DMS53 treated with DMSO at 0.1 percent for 48 hours (cell line): ENCODE results near the gene C22orf39.

Experiments used
- DNase-seq: peaks from one replicate; lab custom pipeline; 2025; ENCODE audit not compliant: unreplicated experiment; lab: John Stamatoyannopoulos, UW

C22orf39 gene

DNA sequence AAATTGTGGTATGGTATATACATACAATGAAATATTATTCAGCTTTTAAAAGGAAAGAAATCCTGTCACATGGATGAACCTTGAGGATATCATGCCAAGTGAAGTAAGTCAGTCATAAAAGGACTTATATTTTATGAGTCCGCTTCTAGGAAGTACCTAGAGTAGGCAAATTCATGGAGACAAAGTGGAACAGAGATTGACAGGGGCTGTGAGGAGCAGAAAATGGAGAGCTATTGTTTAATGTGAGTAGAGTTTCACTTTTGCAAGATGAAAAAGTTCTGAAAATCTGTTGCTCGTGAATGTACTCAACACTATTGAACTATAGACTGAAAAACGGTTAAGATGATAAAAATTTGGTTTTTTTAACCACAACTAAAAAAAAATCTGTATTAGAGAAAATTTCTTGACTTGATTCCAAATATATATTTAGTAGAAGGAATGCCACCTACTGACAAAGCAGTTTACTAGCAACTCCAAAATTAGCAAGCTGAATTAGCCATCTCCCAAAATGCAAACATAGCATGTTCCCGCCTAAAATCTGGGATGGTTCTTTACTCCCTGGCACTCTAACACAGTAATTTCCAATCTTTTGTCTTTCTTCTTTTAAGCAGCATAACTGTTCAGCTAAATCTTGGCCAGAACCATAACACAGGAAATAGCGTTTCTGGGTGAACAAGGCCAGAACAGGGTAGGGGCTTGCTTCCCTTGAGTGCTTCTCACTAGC, 30.0 kb upstream of the C22orf39 start:
- no peak for DNase-seq

DNA sequence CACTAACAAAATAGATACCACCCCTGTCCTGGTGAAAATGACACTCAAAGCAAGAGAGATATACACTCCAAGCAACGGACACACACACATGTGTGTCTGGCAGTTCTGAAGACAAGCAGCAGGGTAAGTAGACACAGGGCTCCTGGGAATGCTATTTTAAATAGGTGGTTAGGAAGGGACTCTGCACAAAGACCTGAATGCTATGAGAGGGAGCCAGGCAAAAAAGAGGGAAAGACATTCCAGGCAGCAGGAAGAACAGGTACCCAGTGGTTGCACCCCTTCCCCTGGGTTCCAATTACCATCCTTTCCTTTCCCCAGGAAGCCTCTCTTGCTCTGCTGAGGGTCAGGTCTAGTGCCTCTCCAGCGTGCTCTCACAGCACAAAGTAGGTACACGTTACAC, 28.5 kb upstream of the C22orf39 start:
- DNase-seq: no peak

DNA sequence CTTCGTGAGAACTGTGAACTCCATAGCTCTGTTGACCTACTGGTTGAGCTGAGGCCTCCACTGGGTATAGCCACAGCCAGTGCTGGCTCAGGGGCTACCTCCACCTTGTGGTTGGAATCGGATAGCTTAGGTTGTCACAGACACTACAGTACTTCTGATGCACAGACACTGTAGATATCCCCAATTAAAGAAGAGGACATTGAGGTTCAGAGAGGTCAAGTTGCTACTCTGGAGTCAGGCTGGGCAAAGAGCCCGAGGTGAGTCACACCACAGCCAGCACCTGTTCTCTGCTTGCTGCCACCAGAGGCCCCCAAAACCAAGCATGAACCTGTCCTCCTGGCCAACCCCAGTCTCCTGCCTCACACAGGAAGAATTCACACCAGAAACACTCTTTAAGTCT, 26.1 kb upstream of the C22orf39 start:
- no peak for DNase-seq

DNA sequence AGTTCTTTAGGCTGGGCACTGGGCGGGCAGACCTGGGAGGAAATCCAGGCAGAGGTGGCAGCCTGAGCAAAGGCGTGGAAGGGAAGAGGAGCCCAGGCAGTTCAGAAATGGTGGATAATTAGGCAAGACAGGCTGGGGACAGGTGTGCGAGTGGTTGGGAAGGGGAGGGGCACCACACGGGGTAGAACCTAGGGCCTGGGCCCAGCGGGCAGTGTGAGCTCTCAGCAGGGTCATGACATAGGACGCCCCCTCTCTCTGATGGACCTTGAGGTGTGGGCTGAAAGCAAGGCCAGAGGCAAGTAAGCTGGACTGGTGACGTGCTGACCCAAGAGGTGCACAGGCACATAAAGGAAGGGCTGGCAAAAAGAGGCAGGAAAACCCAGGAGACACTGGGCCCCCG, 24.7 kb upstream of the C22orf39 start:
- DNase-seq: no peak

DNA sequence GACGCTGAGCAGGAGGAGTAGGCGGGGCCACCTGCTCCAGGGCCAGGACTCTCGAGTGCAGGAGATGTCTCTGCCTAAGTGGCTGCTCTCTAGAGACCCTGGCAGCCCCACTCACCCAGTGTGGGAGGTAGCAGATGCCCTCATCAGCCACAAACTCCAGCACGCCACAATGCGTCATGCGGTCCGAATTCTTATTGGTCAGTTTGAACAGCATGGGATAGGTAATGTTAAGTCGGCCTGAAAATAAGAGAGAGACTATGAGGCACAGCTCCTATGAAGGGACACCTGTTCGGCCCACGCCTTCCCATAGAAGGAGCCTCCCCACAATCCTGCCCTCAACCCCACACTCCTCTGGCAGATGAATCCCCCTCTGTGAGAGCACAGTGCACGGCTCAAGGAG, 24.1 kb upstream of the C22orf39 start:
- DNase-seq: no peak

DNA sequence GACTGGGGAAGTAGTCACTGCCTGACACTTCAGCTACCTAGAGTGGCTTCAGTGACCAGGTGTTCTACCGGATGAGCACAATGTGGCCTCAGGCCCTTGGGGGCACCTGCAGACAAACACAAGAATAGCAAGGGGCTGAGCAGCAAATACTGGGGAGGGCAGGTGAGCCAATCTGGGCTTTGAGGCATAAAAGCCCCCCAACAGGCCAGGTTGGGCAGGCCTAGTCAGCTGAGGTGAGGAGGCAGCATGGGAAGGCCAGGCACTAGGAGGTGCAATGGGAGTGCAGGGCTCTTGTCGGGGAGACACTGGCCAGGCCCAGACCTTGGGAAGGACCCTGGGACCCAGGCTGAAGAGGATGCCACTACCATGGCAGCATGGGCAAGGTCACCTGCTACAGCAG, 22.5 kb upstream of the C22orf39 start:
- no peak for DNase-seq

DNA sequence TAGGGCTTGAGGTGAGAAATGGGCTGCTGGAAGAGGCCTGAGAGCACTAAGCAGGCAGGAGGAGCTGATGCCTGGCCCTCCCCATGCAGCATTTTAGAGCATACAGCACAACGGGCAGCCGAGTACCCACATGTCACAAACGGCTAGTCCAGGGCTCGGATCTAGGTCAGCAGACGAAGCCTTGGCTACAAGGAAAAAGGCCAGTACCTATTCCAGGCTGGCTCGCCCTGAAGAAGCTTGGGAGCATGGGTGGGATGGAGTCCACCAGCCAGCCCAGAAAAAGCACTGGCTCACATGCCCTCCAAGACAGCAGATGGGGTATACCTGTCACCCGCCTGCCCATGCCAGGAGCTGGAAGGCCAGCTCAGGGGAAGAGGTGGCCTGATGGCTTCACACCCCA, 21.9 kb upstream of the C22orf39 start:
- no peak for DNase-seq

DNA sequence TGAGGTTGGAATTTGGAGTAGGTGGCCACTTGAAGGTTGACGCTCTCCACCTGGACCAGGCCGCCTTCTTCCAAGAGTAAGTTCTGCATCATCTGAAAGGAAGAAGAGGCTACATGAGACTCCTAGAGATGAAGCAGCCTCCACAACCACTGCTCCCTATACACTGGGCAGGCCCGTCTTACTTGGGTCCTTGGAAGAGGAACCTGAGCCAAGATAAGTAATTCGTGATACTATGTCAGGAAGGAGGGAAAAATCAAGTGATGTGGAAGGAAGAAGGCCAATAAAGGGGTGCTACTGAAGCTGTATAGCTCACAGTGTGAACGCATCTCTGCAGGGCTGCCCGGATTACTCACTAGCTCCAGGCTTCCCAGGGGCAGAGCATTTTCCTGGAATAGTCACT, 20.4 kb upstream of the C22orf39 start:
- no peak for DNase-seq

DNA sequence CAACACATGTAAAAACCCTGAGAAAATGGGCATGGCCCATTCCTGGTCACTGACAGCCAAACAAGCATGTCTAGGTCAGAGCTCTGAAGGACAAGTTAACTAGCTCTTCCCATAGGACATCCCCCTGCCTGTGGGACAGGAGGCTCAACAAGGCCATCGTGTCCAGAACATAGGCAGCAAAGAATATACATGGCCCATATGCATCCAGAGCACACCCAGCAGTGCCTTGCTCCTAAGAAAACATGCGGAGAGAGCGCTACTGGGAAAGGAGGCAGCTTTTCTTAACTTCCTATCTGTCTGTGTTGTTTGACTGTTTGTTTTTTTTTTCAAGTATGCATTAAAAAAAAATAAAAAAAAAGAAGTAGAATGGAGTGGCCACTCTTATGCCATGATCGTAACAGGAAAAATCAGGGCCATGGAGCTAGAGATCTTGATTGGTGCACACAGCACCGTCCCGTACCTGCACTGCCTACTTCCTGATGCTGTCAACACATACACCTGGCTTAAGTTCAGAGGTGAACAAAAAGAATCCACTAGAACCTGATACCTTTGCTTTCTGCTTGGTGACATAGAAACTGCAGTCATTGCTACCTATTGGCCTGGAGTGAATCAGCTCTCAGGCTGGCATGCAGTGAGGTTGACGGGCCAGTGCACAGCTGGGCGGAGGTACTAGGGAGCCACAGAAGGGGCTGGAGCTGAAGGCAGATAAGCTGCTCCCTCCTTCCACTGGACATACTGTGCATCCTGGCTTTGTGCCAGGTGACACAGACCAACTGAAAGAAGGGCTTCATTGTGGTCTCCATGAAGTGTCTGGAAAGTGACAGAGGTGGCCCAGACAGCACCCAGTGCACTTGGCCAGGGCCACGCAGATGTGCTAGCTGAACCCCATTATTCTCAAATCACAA, 19.6 kb upstream of the C22orf39 start:
- DNase-seq: no peak

DNA sequence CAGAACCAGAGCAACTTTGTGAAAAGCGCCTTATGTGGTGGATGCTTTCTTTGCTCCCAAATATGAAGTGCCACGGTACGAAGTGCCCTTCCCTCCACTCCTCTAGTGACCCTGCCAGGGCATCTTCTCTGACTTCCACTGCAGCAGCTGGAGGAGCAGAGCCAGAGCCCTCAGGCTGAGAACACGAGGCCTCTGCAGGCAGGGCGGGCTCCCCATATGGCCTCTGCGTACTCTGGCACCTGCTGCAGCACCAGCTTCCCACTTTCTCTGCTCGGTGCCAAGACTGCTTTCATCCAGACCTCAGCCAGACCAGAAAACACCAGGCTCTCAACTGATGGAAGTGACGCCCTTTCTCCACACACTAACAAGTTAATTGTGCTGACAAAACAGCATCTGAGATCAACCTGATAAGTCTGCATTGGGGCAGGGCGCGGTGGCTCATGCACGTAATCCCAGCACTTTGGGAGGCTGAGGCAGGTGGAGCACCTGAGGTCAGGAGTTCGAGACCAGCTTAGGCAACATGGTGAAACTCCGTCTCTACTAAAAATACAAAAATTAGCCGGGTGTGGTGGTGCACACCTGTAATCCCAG, 18.7 kb upstream of the C22orf39 start:
- DNase-seq: no peak

DNA sequence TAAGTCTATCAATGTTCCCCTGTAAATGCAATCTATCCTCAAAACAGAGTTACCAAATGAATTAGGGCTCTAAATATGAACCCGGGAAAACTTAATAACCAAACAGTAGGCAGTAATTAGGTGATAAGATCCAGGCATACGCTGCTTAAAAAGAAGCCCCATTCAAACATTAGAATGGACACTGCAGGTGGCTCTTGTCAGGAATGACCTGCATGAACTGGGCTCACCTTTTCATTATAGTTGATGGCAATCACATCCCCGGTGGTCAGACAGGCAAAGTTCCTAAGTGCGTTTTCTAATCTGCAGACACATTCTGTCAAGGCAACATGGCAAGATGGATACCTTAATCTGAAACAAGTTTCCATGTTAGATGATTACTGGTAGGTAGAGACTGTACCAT, 17.5 kb upstream of the C22orf39 start:
- DNase-seq: no peak

DNA sequence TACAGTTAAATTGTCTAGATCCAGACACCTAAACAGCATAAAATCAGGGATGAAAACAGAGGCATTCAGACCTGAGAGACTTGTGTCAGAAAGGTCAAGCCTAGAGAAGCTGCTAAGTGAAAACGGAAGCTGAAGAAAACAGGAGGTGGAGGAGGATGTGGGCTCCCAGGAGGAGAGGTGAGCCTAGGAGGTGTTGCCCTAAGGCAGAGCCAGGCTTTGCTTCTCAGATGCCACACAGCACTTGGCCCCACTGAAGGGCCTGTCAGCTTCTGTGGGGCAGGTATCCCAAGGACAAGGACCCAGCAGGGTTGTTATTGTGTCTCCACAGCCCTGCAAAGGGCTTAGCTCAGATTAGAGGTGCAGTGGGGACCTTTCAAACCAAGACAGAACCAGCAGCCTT, 17.0 kb upstream of the C22orf39 start:
- no peak for DNase-seq

DNA sequence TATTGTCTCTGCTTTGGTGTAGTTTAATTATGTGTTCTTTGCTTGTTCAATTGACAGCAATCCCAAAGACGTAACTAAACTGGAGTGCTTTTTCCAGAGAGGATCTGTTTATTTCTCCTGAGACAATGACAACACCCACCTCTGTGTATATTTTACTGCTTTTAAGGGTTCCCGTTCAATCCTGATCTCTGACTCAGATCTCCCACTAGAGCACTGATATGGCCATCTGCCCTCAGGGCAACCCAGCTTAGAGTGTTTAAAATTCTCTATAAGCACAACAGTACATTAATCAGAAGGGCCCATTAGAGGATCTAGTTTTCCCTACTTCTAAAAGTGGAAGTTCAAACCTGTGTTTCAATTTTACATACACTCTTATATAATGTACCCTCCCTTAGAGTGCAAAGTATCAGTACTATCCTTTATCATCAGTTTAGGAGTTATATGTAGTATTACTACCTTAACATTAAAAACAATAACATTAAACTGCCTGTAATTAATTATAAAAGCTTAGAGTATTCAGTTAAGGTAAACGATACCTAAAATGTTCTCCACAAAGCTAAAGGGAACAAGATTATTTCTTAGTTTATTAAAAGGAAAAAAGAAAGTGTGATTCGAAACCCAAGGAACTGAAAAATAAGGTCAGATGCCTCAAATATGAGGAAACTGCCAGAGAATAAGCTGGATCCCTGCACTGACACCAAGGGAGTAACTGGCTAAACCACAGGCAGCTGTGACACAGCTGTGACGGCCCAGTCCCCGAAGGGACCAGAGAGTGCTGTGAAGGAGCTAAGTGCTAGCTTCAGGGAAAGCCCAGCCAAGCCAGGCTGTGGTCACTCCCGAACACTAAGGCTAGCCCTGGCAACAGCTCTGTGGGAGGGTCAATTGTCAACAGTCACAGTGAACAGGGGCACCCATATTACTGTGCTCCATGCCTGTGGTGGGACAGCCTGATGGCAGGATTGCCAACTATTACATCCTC, 16.3 kb upstream of the C22orf39 start:
- no peak for DNase-seq

DNA sequence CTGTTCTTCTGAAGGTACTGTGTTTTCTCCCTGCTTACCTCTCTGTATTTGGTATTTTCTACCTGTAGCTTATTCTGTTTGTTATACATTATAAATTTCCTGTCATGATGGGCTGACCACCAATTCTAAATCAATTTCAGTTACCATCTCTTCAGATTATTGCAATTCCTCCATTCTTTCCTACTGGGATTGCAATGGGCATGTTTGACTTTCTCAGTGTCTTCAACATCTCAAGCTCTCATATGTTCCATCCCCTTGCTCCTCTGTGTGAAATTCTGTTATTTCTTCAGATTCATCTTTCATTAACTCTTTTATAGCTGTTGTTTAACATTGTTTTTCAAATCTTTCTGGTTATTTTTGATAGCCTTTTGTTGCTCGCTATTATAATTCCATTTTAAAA, 15.5 kb upstream of the C22orf39 start:
- no peak for DNase-seq

DNA sequence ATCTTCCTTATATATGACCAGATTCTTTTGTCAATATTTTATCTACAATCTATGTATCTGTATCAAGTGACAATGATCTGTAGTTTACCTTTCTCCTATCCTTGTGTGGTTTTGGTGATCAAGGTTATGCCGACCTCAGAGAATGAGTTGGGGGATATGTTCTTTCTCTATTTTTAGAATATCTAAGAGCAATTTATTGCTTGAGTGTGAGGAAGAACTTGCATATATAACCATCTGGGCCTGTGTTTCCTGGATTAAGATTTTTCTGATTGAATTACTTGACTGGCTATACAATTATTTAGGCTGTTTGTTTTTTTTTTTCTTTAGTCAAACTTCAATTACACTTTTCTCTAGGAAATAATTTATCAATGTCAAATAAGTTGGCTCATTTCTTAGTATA, 14.0 kb upstream of the C22orf39 start:
- no peak for DNase-seq

DNA sequence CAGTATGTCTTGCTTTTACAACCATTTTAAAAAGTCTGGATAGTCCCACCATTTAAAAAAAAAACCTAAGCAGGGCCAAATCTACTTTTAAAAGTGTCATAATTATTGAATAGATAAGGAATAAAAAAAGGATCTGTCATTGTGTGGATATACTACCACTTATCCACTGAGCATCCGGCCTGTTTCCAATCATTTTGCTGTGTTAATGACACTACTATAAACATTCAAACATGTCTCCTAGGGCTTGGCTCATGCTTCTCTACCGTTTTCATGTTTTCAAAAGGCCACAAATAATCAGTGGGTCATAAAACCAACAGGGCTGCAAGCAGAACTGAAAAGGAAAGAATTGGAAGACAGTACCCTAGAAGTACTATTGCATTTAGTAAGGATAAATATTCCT, 12.5 kb upstream of the C22orf39 start:
- DNase-seq: no peak

DNA sequence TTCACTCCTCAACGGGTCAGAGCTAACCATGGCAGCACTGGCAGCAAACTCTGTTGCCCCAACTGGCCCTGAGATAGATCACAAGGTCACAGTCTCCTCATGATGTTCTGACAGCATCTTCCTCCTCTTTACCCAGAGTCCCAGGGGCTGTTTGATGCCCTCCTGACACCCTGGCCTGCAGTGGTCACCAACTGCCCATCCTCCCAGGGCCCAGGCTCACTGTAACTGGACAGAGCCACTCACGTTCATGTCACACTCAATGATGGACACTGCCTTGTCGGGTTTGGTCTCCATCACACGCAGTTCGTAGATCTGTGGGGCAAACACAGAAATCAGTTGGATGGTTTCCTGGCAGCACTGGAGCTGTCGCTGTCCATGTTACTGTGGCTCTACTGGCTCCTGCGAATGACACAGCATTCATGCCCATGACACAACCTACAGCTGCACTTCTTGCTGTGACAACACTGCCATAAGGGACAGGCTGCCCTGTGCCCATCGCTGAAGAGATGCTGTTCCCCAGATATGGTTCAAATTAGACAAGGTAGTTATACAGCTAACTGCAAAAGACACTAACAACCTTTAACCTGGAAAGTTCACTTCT, 10.4 kb upstream of the C22orf39 start:
- DNase-seq: no peak

DNA sequence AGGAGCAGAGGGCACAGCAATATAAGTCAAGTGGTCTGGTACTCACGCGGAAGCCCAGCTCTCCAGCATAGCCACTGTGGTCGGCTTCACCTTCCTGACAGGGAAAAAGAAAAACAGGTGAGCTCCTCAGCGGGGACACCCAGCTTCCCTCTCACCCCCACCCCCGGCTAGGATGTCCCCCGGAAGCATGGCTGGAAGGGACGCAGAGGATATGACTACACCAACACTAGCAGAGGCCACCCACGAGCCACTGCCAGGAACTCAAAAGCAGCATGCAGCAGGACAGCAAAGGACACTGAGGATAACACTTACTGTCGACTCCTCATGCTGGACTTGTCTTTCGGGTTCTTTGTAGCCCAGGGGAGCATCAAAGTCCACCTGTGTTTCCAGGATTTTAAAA, 9.0 kb upstream of the C22orf39 start:
- DNase-seq: no peak

DNA sequence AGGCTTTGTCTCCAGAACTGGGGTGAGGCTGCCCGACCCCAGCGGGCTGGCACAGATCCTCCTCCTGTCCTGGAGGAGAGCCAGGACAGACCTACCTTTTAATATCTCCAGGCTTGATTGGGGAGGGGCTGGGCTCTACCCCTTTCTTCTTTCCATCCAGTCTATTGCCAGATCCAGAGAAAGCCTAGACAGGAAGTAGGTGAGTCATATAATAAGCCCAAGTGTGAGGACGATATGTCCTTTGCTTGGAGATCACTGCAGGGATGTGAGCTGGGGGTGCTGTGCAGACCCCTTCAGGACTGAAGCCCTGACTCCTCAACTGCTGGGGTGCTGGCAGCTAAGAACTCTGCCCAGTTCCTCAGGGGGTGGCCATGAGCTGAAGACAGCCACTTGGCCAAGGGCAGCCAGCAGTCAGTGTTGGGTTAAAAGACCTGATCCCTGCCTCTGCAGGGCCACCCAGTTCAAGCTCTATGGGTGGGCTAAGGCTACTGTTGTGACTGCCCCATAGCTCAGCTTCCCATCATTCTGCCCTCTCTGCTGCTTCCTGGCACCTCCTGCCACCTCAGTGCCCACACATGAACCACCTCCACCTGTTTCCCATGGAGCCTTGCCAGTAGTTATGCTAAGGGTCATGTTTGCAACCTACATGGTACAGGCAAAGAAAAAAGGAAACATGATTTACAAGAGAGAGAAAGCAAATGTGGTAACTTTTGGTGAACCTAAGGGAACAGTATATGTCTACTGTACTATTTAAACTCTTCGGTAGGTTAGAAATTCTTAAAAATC, 8.3 kb upstream of the C22orf39 start:
- DNase-seq: no peak

DNA sequence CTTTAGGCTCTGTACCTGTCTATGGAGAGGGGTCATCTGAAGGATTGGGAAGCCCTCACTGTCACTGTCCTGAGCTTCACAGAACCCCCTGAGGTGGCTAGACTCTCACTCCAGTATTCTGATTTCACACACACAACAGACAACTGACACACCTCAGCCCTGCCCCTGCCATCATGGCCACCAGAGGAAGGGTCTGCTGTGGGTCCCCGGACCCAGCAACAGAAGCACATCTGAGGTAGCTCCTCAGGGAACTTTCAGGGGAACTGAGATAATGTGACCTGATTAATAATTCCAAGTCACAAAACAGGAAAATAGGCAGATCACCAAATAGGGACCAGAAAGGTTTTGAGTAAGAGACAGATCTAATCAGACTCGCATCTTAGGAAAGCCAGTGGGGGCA, 7.5 kb upstream of the C22orf39 start:
- no peak for DNase-seq
